ENCODE results near the gene CADM1. TPM values are rescaled to one million over a fixed set of nuclear protein-coding genes. Genes with fewer than 3 reads are reported as not detected.

Gene CADM1
- total RNA-seq, 1 experiment from 2014 or later, result not detected

DNA sequence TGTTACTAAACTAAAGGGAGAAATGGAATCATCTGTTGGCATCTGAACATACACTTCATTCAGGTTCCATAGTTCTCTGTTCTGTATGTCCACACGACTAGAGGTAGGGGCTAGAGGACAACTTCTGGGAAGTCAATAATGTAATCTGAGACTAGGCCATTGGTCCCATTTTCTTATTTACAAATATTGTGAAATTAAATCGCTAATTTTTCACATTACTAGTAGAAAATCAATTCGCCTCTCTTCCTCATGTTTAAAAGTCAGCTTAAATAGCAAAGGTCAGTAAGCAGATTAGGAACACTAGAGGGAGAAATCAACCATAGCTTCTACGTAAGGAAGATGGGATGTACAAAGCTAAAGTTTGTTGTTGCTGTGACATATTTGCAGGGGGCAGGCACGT is 59.7 kb downstream of the CADM1 start:
- ChIA-PET CTCF (interaction anchor here (0.7 kb wide), 1 partner anchor 131 kb away, joined by 3 read pairs; no protein-coding TSS in a partner anchor), POLR2A (no interaction called here)
- no peak for DNase-seq (ENCODE audit: unreplicated experiment)
- TF ChIP-seq, protein P1, sequence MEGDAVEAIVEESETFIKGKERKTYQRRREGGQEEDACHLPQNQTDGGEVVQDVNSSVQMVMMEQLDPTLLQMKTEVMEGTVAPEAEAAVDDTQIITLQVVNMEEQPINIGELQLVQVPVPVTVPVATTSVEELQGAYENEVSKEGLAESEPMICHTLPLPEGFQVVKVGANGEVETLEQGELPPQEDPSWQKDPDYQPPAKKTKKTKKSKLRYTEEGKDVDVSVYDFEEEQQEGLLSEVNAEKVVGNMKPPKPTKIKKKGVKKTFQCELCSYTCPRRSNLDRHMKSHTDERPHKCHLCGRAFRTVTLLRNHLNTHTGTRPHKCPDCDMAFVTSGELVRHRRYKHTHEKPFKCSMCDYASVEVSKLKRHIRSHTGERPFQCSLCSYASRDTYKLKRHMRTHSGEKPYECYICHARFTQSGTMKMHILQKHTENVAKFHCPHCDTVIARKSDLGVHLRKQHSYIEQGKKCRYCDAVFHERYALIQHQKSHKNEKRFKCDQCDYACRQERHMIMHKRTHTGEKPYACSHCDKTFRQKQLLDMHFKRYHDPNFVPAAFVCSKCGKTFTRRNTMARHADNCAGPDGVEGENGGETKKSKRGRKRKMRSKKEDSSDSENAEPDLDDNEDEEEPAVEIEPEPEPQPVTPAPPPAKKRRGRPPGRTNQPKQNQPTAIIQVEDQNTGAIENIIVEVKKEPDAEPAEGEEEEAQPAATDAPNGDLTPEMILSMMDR (IDR thresholded peaks at IDR 0.05; ENCODE audit: unreplicated experiment), result no peak
- no TSS peak for BruUV-seq (replicated peaks)
- Mint-ChIP-seq H3K4me3 (ENCODE audit: unreplicated experiment) (no peak overlapping the region), H3K4me1 (ENCODE audit: insufficient read depth, unreplicated experiment) (no peaks in the 10 kb centered on the region), H3K9me3 (ENCODE audit: unreplicated experiment) (peaks cover 9% of the 10 kb centered on the region), H3K36me3 (ENCODE audit: insufficient read depth, unreplicated experiment) (no peaks in the 10 kb centered on the region), H3K27me3 (ENCODE audit: insufficient read depth, unreplicated experiment) (peaks cover 50% of the 10 kb centered on the region), H3K27ac (ENCODE audit: low read depth, unreplicated experiment) (no peak overlapping the region)
- intact Hi-C loops (cut with micrococcal nuclease), result no loop called here

DNA sequence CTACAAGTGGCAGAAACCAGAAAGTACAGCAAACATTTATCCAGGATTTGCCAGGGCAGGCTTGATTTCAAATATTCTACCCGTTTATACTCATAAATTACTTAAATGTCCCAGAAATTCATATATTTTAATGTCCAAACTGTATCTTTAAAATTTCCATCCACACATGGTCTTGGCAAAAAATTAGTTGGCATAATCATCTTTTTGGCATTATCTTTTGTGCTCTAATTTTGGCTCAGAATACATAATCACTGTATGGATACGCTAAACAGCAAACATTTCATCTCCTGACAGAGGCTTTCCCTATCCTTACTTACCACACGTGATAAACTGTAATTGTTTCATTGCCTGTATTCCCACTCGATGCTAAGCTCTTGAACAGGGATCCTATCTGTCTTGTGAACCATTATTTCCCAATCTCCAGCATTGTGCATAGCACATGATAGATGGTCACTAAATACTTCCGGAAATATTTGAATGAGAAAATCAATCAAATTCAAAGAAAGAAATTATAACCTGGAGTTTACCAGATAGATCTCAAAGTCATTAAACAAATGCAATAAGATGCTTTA is 64.2 kb downstream of the CADM1 start:
- H3K36me3 Mint-ChIP-seq (ENCODE audit: insufficient read depth, unreplicated experiment), result no peaks in the 10 kb centered on the region
- H3K9me3 Mint-ChIP-seq (ENCODE audit: unreplicated experiment), result no peaks in the 10 kb centered on the region
- no peak overlapping the region for H3K4me3 Mint-ChIP-seq (ENCODE audit: unreplicated experiment)
- no TSS peak for BruUV-seq (replicated peaks)
- H3K27ac Mint-ChIP-seq (ENCODE audit: low read depth, unreplicated experiment), result no peak overlapping the region
- intact Hi-C loops (cut with micrococcal nuclease), result no loop called here
- TF ChIP-seq, protein P1 (IDR thresholded peaks at IDR 0.05; ENCODE audit: unreplicated experiment), result no peak
- no peak for DNase-seq (ENCODE audit: unreplicated experiment)
- H3K27me3 Mint-ChIP-seq (ENCODE audit: insufficient read depth, unreplicated experiment), result peaks cover 77% of the 10 kb centered on the region
- H3K4me1 Mint-ChIP-seq (ENCODE audit: insufficient read depth, unreplicated experiment), result no peaks in the 10 kb centered on the region
- POLR2A ChIA-PET, result no interaction called here
- CTCF ChIA-PET, result interaction anchor here (0.6 to 0.7 kb wide), 2 partner anchors 951 to 1892 kb away, joined by 3 read pairs; no protein-coding TSS in a partner anchor

DNA sequence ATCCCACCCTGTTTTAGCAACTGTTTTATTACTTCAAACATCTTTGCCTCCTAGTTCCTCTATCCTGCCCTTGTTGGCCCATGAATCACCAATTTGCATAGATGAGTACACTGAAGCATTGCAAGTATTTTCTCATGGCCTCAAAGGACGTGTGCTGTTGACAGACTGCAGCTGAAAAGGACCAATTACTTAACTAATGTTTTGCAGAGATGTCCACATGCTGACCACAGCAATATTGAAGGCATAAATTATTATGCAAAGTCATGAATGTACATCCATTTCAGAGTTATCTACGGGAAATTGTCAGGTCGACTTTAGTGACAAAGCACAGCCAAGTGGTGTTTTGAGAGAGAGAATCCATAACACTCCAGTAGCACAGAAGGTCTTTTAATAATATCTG is 64.8 kb downstream of the CADM1 start:
- intact Hi-C loops (cut with micrococcal nuclease), result no loop called here
- POLR2A ChIA-PET, result no interaction called here
- BruUV-seq (replicated peaks), result no TSS peak
- Mint-ChIP-seq H3K4me3 (ENCODE audit: unreplicated experiment) (no peak overlapping the region), H3K36me3 (ENCODE audit: insufficient read depth, unreplicated experiment) (no peaks in the 10 kb centered on the region), H3K27me3 (ENCODE audit: insufficient read depth, unreplicated experiment) (peaks cover 74% of the 10 kb centered on the region), H3K4me1 (ENCODE audit: insufficient read depth, unreplicated experiment) (no peaks in the 10 kb centered on the region), H3K9me3 (ENCODE audit: unreplicated experiment) (no peaks in the 10 kb centered on the region), H3K27ac (ENCODE audit: low read depth, unreplicated experiment) (no peak overlapping the region)
- DNase-seq (ENCODE audit: unreplicated experiment), result no peak
- CTCF ChIA-PET, result interaction anchor here (0.6 to 0.7 kb wide), 2 partner anchors 15 to 952 kb away, joined by 3 read pairs; no protein-coding TSS in a partner anchor
- TF ChIP-seq, protein P1 (IDR thresholded peaks at IDR 0.05; ENCODE audit: unreplicated experiment), result no peak

DNA sequence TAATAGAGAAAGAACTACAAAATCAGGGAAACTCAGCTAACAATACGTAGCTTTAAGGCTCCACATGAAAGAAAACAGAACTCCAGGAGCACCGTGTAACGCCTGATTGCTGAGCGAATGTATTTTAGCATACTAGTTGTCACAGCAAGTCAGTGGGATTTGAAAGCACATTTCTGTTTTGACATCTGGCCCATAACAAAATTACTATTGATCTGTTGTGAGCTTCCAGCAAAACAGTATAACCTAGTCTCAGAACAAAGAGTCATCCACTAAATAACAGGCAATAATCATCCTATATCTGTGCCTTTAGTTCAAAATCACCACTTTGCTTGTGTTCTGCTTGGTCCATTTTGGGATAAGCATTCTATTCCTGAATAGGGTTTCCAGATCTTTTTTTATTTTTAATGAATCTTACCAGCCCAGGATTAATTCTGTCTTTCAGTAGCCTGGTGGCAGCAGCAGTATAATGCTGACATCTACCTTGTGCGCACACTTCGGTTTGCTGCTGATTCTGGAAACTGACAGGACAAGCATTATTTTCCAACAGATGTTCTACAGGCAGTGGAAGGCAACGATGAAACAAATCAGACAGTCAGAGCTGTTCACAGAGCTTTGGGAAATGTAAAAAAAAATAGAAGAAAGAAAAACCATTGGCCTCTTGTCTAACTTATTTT is 66.2 kb downstream of the CADM1 start:
- H3K36me3 Mint-ChIP-seq (ENCODE audit: insufficient read depth, unreplicated experiment), result no peaks in the 10 kb centered on the region
- CTCF ChIA-PET, result interaction anchor here (0.6 kb wide), 2 partner anchors 211 to 786 kb away, joined by 3 read pairs; no protein-coding TSS in a partner anchor
- BruUV-seq (replicated peaks), result no TSS peak

More for the DNA sequence above, 66.2 kb downstream of the CADM1 start:
- POLR2A ChIA-PET, result no interaction called here
- no peaks in the 10 kb centered on the region for H3K9me3 Mint-ChIP-seq (ENCODE audit: unreplicated experiment)
- no peak overlapping the region for H3K4me3 Mint-ChIP-seq (ENCODE audit: unreplicated experiment)
- no peak for DNase-seq (ENCODE audit: unreplicated experiment)
- no peak overlapping the region for H3K27ac Mint-ChIP-seq (ENCODE audit: low read depth, unreplicated experiment)
- no peaks in the 10 kb centered on the region for H3K4me1 Mint-ChIP-seq (ENCODE audit: insufficient read depth, unreplicated experiment)
- TF ChIP-seq, protein P1 (IDR thresholded peaks at IDR 0.05; ENCODE audit: unreplicated experiment), result no peak
- peaks cover 81% of the 10 kb centered on the region for H3K27me3 Mint-ChIP-seq (ENCODE audit: insufficient read depth, unreplicated experiment)
- intact Hi-C loops (cut with micrococcal nuclease), result no loop called here
